HepG2 (cell line): ENCODE measurements around the gene CAVIN1. TPM values are rescaled to one million over a fixed set of nuclear protein-coding genes. Genes with fewer than 3 reads are reported as not detected.

Source experiments
- CAMTA2 ChIP-seq: sonication (generic); formaldehyde crosslinking; IDR thresholded peaks from 2 replicates; pipeline ENCODE4 v1.4.0; 2020; ENCODE audit warnings: mild to moderate bottlenecking, missing genetic modification reagents, borderline replicate concordance
- FOXO1 ChIP-seq: sonication (generic); formaldehyde crosslinking; IDR thresholded peaks from 2 replicates; pipeline ENCODE4 v1.4.0; 2020; ENCODE audit warnings: missing genetic modification reagents
- MIXL1 ChIP-seq: IDR thresholded peaks from 2 replicates; pipeline ENCODE4 v1.6.1; 2016
- MTA3 ChIP-seq: sonication (generic); formaldehyde crosslinking; IDR thresholded peaks from 2 replicates; pipeline ENCODE4 v1.4.0; 2020; ENCODE audit warnings: missing genetic modification reagents
- NAIF1 ChIP-seq: sonication (generic); formaldehyde crosslinking; IDR thresholded peaks from 2 replicates; pipeline ENCODE4 v1.5.0; 2020; ENCODE audit warnings: mild to moderate bottlenecking, missing genetic modification reagents, borderline replicate concordance
- NKX3-1 ChIP-seq: sonication (generic); formaldehyde crosslinking; IDR thresholded peaks from 2 replicates; pipeline ENCODE4 v1.5.0; 2020; ENCODE audit warnings: missing genetic modification reagents
- TEAD3 ChIP-seq: optimal IDR thresholded peaks from 2 replicates; pipeline ENCODE3; 2016; ENCODE audit warnings: borderline replicate concordance
- ZIK1 ChIP-seq: sonication (generic); formaldehyde crosslinking; IDR thresholded peaks from 2 replicates; pipeline ENCODE4 v1.5.0; 2020; ENCODE audit warnings: mild to moderate bottlenecking, low read depth, missing genetic modification reagents, borderline replicate concordance
- ZSCAN9 ChIP-seq: IDR thresholded peaks from 2 replicates; pipeline ENCODE4 v1.6.1; 2016; ENCODE audit warnings: borderline replicate concordance
- polyA plus RNA-seq, 8 experiments: library from polyadenylated mRNA; depleted of rRNA in 3 of 8; stranded (reverse) in 7 of 8; unstranded in 1 of 8; fragments of >200 nt; fragmentation: Illumina TruSeq in 4 of 8; extraction: Trizol in 4 of 8; gene quantifications; 2 replicates each; pipeline versions ENCODE4 v1.2.1 to v1.2.3, GENCODE V29; 2011 to 2016; ENCODE audit warnings: low read depth in 4 of 8, missing spikeins in 1 of 8, mixed read lengths in 1 of 8; ENCODE audit not compliant: insufficient read depth in 1 of 8
- total RNA-seq, 5 experiments: library from RNA; depleted of rRNA; stranded (reverse); fragments of >200 nt; fragmentation: Illumina TruSeq; extraction: Trizol; gene quantifications; 2 replicates each; pipeline ENCODE4 v1.2.3, GENCODE V29; 2016; ENCODE audit warnings: low read depth in 1 of 5
- TF ChIP-seq, protein P1 (sequence below): sonication (generic); formaldehyde crosslinking; conservative IDR thresholded peaks from 2 replicates; pipeline ENCODE4 v1.8.0; 2022; ENCODE audit warnings: missing genetic modification reagents
- TF ChIP-seq, protein P2 (sequence below): sonication (generic); formaldehyde crosslinking; IDR thresholded peaks from 2 replicates; pipeline ENCODE4 v1.5.0; 2020; ENCODE audit warnings: mild to moderate bottlenecking, missing genetic modification reagents
- TF ChIP-seq, protein P3 (sequence below): sonication (generic); formaldehyde crosslinking; IDR thresholded peaks from 2 replicates; pipeline ENCODE4 v1.4.0; 2020; ENCODE audit warnings: missing genetic modification reagents
- TF ChIP-seq, protein P4 (sequence below): sonication (generic); formaldehyde crosslinking; IDR thresholded peaks from 2 replicates; pipeline ENCODE4 v1.4.0; 2020; ENCODE audit warnings: missing genetic modification reagents
- TF ChIP-seq, protein P5 (sequence below): IDR thresholded peaks from 2 replicates; pipeline ENCODE4 v1.6.1; 2016; ENCODE audit warnings: missing biosample characterization, missing genetic modification reagents, low read depth
- TF ChIP-seq, protein P6 (sequence below): sonication (generic); formaldehyde crosslinking; IDR thresholded peaks from 2 replicates; pipeline ENCODE4 v1.5.0; 2020; ENCODE audit warnings: missing genetic modification reagents

CAVIN1 gene
- total and polyA plus RNA-seq, 2 of the 13 experiments (the other 11 are each of a cell fraction or from before 2014, with no cell fraction given): 15.9 to 25.5 TPM

DNA sequence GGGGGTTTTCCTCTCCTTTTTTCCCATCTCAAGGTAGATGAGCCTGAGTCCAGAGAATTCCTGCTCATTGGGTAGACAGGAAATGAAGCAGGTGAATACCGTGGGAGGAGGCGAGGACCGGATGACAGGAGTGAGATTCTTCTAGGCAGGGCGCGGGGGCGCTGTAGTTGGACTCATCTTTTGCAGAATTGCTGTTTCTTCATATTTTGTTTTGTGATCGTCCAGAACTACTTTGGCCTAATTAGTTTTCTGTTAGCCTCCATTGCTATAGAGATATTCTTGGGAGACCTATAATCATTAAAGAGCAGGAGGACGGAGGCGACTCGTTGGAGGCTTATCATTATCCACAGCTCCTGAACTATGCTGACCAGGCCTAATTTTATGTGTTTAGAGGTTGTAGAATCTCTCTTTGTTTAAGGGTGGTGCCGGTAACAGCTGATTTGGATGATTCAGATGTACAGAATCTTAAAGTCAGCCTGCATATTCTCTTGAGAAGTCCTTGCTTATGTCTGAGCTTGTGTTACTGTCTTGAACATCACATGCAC lies 36.3 kb upstream of the CAVIN1 start (continued):
- TF ChIP-seq, protein P1, sequence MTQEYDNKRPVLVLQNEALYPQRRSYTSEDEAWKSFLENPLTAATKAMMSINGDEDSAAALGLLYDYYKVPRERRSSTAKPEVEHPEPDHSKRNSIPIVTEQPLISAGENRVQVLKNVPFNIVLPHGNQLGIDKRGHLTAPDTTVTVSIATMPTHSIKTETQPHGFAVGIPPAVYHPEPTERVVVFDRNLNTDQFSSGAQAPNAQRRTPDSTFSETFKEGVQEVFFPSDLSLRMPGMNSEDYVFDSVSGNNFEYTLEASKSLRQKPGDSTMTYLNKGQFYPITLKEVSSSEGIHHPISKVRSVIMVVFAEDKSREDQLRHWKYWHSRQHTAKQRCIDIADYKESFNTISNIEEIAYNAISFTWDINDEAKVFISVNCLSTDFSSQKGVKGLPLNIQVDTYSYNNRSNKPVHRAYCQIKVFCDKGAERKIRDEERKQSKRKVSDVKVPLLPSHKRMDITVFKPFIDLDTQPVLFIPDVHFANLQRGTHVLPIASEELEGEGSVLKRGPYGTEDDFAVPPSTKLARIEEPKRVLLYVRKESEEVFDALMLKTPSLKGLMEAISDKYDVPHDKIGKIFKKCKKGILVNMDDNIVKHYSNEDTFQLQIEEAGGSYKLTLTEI (CRISPR knock-in tag): no peak
- TF ChIP-seq FOXO1 (no peak), MIXL1 (no peak), MTA3 (CRISPR knock-in tag) (no peak), TEAD3 (CRISPR knock-in tag) (peak; percentile 61), NAIF1 (CRISPR knock-in tag) (no peak; the same call in 1 of the 2 replicates), ZIK1 (no peak), ZSCAN9 (CRISPR knock-in tag) (no peak), CAMTA2 (no peak), NKX3-1 (CRISPR knock-in tag) (no peak)
- TF ChIP-seq, protein P2, sequence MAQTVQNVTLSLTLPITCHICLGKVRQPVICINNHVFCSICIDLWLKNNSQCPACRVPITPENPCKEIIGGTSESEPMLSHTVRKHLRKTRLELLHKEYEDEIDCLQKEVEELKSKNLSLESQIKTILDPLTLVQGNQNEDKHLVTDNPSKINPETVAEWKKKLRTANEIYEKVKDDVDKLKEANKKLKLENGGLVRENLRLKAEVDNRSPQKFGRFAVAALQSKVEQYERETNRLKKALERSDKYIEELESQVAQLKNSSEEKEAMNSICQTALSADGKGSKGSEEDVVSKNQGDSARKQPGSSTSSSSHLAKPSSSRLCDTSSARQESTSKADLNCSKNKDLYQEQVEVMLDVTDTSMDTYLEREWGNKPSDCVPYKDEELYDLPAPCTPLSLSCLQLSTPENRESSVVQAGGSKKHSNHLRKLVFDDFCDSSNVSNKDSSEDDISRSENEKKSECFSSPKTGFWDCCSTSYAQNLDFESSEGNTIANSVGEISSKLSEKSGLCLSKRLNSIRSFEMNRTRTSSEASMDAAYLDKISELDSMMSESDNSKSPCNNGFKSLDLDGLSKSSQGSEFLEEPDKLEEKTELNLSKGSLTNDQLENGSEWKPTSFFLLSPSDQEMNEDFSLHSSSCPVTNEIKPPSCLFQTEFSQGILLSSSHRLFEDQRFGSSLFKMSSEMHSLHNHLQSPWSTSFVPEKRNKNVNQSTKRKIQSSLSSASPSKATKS (CRISPR knock-in tag): no peak
- TF ChIP-seq, protein P3, sequence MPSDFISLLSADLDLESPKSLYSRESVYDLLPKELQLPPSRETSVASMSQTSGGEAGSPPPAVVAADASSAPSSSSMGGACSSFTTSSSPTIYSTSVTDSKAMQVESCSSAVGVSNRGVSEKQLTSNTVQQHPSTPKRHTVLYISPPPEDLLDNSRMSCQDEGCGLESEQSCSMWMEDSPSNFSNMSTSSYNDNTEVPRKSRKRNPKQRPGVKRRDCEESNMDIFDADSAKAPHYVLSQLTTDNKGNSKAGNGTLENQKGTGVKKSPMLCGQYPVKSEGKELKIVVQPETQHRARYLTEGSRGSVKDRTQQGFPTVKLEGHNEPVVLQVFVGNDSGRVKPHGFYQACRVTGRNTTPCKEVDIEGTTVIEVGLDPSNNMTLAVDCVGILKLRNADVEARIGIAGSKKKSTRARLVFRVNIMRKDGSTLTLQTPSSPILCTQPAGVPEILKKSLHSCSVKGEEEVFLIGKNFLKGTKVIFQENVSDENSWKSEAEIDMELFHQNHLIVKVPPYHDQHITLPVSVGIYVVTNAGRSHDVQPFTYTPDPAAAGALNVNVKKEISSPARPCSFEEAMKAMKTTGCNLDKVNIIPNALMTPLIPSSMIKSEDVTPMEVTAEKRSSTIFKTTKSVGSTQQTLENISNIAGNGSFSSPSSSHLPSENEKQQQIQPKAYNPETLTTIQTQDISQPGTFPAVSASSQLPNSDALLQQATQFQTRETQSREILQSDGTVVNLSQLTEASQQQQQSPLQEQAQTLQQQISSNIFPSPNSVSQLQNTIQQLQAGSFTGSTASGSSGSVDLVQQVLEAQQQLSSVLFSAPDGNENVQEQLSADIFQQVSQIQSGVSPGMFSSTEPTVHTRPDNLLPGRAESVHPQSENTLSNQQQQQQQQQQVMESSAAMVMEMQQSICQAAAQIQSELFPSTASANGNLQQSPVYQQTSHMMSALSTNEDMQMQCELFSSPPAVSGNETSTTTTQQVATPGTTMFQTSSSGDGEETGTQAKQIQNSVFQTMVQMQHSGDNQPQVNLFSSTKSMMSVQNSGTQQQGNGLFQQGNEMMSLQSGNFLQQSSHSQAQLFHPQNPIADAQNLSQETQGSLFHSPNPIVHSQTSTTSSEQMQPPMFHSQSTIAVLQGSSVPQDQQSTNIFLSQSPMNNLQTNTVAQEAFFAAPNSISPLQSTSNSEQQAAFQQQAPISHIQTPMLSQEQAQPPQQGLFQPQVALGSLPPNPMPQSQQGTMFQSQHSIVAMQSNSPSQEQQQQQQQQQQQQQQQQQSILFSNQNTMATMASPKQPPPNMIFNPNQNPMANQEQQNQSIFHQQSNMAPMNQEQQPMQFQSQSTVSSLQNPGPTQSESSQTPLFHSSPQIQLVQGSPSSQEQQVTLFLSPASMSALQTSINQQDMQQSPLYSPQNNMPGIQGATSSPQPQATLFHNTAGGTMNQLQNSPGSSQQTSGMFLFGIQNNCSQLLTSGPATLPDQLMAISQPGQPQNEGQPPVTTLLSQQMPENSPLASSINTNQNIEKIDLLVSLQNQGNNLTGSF (CRISPR knock-in tag): no peak
- TF ChIP-seq, protein P4, sequence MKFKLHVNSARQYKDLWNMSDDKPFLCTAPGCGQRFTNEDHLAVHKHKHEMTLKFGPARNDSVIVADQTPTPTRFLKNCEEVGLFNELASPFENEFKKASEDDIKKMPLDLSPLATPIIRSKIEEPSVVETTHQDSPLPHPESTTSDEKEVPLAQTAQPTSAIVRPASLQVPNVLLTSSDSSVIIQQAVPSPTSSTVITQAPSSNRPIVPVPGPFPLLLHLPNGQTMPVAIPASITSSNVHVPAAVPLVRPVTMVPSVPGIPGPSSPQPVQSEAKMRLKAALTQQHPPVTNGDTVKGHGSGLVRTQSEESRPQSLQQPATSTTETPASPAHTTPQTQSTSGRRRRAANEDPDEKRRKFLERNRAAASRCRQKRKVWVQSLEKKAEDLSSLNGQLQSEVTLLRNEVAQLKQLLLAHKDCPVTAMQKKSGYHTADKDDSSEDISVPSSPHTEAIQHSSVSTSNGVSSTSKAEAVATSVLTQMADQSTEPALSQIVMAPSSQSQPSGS (CRISPR knock-in tag): no peak
- TF ChIP-seq, protein P5, sequence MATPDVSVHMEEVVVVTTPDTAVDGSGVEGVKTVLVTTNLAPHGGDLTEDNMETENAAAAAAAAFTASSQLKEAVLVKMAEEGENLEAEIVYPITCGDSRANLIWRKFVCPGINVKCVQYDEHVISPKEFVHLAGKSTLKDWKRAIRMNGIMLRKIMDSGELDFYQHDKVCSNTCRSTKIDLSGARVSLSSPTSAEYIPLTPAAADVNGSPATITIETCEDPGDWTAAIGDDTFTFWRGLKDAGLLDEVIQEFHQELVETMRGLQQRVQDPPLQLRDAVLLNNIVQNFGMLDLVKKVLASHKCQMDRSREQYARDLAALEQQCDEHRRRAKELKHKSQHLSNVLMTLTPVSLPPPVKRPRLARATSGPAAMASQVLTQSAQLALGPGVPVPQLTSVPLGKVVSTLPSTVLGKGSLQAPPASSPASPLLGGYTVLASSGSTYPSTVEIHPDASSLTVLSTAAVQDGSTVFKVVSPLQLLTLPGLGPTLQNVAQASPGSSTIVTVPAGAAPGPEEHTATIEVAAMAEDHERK: no peak
- TF ChIP-seq, protein P6, sequence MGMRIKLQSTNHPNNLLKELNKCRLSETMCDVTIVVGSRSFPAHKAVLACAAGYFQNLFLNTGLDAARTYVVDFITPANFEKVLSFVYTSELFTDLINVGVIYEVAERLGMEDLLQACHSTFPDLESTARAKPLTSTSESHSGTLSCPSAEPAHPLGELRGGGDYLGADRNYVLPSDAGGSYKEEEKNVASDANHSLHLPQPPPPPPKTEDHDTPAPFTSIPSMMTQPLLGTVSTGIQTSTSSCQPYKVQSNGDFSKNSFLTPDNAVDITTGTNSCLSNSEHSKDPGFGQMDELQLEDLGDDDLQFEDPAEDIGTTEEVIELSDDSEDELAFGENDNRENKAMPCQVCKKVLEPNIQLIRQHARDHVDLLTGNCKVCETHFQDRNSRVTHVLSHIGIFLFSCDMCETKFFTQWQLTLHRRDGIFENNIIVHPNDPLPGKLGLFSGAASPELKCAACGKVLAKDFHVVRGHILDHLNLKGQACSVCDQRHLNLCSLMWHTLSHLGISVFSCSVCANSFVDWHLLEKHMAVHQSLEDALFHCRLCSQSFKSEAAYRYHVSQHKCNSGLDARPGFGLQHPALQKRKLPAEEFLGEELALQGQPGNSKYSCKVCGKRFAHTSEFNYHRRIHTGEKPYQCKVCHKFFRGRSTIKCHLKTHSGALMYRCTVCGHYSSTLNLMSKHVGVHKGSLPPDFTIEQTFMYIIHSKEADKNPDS: no peak
